ENCODE measurements around the gene XRCC6.

Gene XRCC6

GRCh38 chr22:41709341-41709740 is 88.2 kb downstream of the XRCC6 start:
- ATAC-seq = no peak
- TF ChIP-seq, protein P1, sequence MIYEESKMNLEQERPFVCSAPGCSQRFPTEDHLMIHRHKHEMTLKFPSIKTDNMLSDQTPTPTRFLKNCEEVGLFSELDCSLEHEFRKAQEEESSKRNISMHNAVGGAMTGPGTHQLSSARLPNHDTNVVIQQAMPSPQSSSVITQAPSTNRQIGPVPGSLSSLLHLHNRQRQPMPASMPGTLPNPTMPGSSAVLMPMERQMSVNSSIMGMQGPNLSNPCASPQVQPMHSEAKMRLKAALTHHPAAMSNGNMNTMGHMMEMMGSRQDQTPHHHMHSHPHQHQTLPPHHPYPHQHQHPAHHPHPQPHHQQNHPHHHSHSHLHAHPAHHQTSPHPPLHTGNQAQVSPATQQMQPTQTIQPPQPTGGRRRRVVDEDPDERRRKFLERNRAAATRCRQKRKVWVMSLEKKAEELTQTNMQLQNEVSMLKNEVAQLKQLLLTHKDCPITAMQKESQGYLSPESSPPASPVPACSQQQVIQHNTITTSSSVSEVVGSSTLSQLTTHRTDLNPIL (CRISPR knock-in tag; IDR thresholded peaks at IDR 0.05; ENCODE audit: low read depth) = no peak
- TF ChIP-seq ZC3H10 (CRISPR knock-in tag; IDR thresholded peaks at IDR 0.05) = no peak
- no peak for TF ChIP-seq PPARA (CRISPR knock-in tag; IDR thresholded peaks at IDR 0.05; ENCODE audit: borderline replicate concordance)
- TF ChIP-seq CSDC2 (CRISPR knock-in tag; IDR thresholded peaks at IDR 0.05) = no peak
- TF ChIP-seq SNAI2 (CRISPR knock-in tag; IDR thresholded peaks at IDR 0.05) = no peak
- TF ChIP-seq, protein P2, sequence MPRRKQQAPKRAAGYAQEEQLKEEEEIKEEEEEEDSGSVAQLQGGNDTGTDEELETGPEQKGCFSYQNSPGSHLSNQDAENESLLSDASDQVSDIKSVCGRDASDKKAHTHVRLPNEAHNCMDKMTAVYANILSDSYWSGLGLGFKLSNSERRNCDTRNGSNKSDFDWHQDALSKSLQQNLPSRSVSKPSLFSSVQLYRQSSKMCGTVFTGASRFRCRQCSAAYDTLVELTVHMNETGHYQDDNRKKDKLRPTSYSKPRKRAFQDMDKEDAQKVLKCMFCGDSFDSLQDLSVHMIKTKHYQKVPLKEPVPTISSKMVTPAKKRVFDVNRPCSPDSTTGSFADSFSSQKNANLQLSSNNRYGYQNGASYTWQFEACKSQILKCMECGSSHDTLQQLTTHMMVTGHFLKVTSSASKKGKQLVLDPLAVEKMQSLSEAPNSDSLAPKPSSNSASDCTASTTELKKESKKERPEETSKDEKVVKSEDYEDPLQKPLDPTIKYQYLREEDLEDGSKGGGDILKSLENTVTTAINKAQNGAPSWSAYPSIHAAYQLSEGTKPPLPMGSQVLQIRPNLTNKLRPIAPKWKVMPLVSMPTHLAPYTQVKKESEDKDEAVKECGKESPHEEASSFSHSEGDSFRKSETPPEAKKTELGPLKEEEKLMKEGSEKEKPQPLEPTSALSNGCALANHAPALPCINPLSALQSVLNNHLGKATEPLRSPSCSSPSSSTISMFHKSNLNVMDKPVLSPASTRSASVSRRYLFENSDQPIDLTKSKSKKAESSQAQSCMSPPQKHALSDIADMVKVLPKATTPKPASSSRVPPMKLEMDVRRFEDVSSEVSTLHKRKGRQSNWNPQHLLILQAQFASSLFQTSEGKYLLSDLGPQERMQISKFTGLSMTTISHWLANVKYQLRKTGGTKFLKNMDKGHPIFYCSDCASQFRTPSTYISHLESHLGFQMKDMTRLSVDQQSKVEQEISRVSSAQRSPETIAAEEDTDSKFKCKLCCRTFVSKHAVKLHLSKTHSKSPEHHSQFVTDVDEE (CRISPR knock-in tag; IDR thresholded peaks at IDR 0.05) = no peak
- no peak for TF ChIP-seq ZNF565 (CRISPR knock-in tag; conservative IDR thresholded peaks at IDR 0.05; ENCODE audit: low read depth)
- TF ChIP-seq, protein P3, sequence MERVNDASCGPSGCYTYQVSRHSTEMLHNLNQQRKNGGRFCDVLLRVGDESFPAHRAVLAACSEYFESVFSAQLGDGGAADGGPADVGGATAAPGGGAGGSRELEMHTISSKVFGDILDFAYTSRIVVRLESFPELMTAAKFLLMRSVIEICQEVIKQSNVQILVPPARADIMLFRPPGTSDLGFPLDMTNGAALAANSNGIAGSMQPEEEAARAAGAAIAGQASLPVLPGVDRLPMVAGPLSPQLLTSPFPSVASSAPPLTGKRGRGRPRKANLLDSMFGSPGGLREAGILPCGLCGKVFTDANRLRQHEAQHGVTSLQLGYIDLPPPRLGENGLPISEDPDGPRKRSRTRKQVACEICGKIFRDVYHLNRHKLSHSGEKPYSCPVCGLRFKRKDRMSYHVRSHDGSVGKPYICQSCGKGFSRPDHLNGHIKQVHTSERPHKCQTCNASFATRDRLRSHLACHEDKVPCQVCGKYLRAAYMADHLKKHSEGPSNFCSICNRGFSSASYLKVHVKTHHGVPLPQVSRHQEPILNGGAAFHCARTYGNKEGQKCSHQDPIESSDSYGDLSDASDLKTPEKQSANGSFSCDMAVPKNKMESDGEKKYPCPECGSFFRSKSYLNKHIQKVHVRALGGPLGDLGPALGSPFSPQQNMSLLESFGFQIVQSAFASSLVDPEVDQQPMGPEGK (CRISPR knock-in tag; IDR thresholded peaks at IDR 0.05; ENCODE audit: borderline replicate concordance) = no peak
- TF ChIP-seq ARNTL (CRISPR knock-in tag; IDR thresholded peaks at IDR 0.05; ENCODE audit: borderline replicate concordance, low read depth) = no peak
- no peak for TF ChIP-seq ZNF8 (CRISPR knock-in tag; IDR thresholded peaks at IDR 0.05)
- no peak for TF ChIP-seq TCF4 (CRISPR knock-in tag; IDR thresholded peaks at IDR 0.05; ENCODE audit: borderline replicate concordance)
- no peak for TF ChIP-seq TOX (CRISPR knock-in tag; IDR thresholded peaks at IDR 0.05; ENCODE audit: borderline replicate concordance)

DNA sequence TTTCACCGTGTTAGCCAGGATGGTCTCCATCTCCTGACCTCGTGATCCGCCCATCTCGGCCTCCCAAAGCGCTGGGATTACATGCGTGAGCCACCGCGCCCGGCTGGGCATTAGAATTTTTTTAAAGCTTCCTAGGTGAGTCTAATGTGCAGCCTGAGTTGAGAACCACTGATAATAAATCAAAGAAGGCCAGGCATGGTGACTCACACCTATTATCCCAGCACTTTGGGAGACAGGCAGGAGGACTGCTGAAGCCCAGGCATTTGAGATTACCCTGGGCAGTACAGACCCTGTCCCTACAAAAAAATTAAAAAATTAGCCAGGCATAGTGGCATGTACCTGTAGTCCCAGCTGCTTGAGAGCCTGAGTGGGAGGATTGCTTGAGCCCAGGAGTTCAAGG is 91.9 kb downstream of the XRCC6 start:
- no peak for TF ChIP-seq ZNF70 (CRISPR knock-in tag; IDR thresholded peaks at IDR 0.05)
- TF ChIP-seq OSR1 (CRISPR knock-in tag; IDR thresholded peaks at IDR 0.05) = no peak
- no peak for TF ChIP-seq PPARA (CRISPR knock-in tag; IDR thresholded peaks at IDR 0.05; ENCODE audit: borderline replicate concordance)
- TF ChIP-seq, protein P4, sequence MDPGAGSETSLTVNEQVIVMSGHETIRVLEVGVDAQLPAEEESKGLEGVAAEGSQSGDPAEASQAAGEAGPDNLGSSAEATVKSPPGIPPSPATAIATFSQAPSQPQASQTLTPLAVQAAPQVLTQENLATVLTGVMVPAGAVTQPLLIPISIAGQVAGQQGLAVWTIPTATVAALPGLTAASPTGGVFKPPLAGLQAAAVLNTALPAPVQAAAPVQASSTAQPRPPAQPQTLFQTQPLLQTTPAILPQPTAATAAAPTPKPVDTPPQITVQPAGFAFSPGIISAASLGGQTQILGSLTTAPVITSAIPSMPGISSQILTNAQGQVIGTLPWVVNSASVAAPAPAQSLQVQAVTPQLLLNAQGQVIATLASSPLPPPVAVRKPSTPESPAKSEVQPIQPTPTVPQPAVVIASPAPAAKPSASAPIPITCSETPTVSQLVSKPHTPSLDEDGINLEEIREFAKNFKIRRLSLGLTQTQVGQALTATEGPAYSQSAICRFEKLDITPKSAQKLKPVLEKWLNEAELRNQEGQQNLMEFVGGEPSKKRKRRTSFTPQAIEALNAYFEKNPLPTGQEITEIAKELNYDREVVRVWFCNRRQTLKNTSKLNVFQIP (CRISPR knock-in tag; IDR thresholded peaks at IDR 0.05; ENCODE audit: borderline replicate concordance, low read depth) = no peak
- no peak for TF ChIP-seq ZC3H10 (CRISPR knock-in tag; IDR thresholded peaks at IDR 0.05)
- TF ChIP-seq TOX (CRISPR knock-in tag; IDR thresholded peaks at IDR 0.05; ENCODE audit: borderline replicate concordance) = no peak
- TF ChIP-seq, protein P2 (CRISPR knock-in tag; IDR thresholded peaks at IDR 0.05) = no peak
- TF ChIP-seq ISL1 (CRISPR knock-in tag; IDR thresholded peaks at IDR 0.05) = no peak
- no peak for TF ChIP-seq CSDC2 (CRISPR knock-in tag; IDR thresholded peaks at IDR 0.05)
- no peak for TF ChIP-seq ARNTL (CRISPR knock-in tag; IDR thresholded peaks at IDR 0.05; ENCODE audit: borderline replicate concordance, low read depth)
- TF ChIP-seq, protein P5, sequence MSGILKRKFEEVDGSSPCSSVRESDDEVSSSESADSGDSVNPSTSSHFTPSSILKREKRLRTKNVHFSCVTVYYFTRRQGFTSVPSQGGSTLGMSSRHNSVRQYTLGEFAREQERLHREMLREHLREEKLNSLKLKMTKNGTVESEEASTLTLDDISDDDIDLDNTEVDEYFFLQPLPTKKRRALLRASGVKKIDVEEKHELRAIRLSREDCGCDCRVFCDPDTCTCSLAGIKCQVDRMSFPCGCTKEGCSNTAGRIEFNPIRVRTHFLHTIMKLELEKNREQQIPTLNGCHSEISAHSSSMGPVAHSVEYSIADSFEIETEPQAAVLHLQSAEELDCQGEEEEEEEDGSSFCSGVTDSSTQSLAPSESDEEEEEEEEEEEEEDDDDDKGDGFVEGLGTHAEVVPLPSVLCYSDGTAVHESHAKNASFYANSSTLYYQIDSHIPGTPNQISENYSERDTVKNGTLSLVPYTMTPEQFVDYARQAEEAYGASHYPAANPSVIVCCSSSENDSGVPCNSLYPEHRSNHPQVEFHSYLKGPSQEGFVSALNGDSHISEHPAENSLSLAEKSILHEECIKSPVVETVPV (CRISPR knock-in tag; IDR thresholded peaks at IDR 0.05) = no peak
- no peak for ATAC-seq

Measured in SK-N-SH treated with all-trans-retinoic acid at 6 μM for 48 hours (cell line).